K562 (cell line): ENCODE results near the gene KITLG. TPM values are rescaled to one million over a fixed set of nuclear protein-coding genes. Genes with fewer than 3 reads are reported as not detected.

Source experiments
- ATAC-seq: fragments of 200-7000 bp; cut with Tn5 transposase; 3 replicates; pipeline ENCODE4 v1.9.1; 2020; ENCODE audit warnings: moderate library complexity
- BruUV-seq: library from RNA; stranded (reverse); fragments of 400-500 nt; replicated peaks from 2 replicates; lab custom pipeline; 2021; lab: Mats Ljungman, UMichigan
- CTCF ChIA-PET: fragments of 300-600 bp; formaldehyde crosslinking; extraction: SDS; loops from one replicate; lab custom pipeline; 2021; ENCODE audit warnings: low intra/inter-chr PET ratio; lab: Yijun Ruan, JAX
- POLR2A ChIA-PET: fragments of 300-600, 350-650 bp; sonication (Branson Sonifier 250); formaldehyde crosslinking; extraction: SDS; loops from one replicate; lab custom pipeline; 2021; ENCODE audit warnings: antibody characterized with exemption, inconsistent platforms; lab: Yijun Ruan, JAX
- DNase-seq, 4 experiments: peaks; one replicate each; pipeline versions ENCODE4 v3.0.0 to v3.0.0-alpha.2; 2011 to 2018; ENCODE audit warnings: low spot score in 3 of 4, mixed read lengths in 3 of 4; ENCODE audit errors: extremely low read depth in 1 of 4
- FAIRE-seq: peaks from 2 replicates; lab custom pipeline; 2011; peaks lifted over from hg19 to GRCh38; lab: Jason Lieb, UNC
- H2AFZ ChIP-seq: 2 replicates; pipeline ENCODE4 v1.6.0; 2011; ENCODE audit warnings: low read depth, low read length, control low read depth, inconsistent platforms
- H3K27ac ChIP-seq: fragments of 200-600 bp; 3 replicates; pipeline ENCODE4 v1.8.0; 2011; ENCODE audit warnings: low read depth, mild to moderate bottlenecking, control low read depth, inconsistent platforms, low read length, moderate library complexity, mixed read lengths; ENCODE audit errors: extremely low read depth
- H3K27me3 ChIP-seq, 2 experiments: fragments of 300-600 bp in 1 of 2; 2 replicates in 1 of 2; 3 replicates in 1 of 2; pipeline versions ENCODE4 v1.6.0 to v1.8.0; 2011; ENCODE audit warnings: inconsistent platforms in 2 of 2, low read length in 2 of 2, mild to moderate bottlenecking in 1 of 2, mixed read lengths in 1 of 2, moderate library complexity in 1 of 2; ENCODE audit not compliant: control insufficient read depth in 2 of 2, insufficient read depth in 2 of 2
- H3K36me3 ChIP-seq: fragments of 300-600 bp; 3 replicates; pipeline ENCODE4 v1.8.0; 2011; ENCODE audit warnings: mild to moderate bottlenecking, low read length, inconsistent platforms; ENCODE audit not compliant: control insufficient read depth, insufficient read depth
- H3K4me1 ChIP-seq, 2 experiments: fragments of 200-600 bp in 1 of 2; replicated peaks in 1 of 2; 2 replicates in 1 of 2; 3 replicates in 1 of 2; pipeline versions ENCODE4 v1.5.1 to v1.8.0; 2011; ENCODE audit warnings: inconsistent platforms in 2 of 2, low read length in 2 of 2, mild to moderate bottlenecking in 1 of 2, mixed read lengths in 1 of 2, moderate library complexity in 1 of 2; ENCODE audit not compliant: control insufficient read depth in 2 of 2, insufficient read depth in 2 of 2
- H3K4me2 ChIP-seq: 2 replicates; pipeline ENCODE4 v1.6.1; 2011; ENCODE audit warnings: low read length, control low read depth, inconsistent platforms, mixed read lengths; ENCODE audit not compliant: insufficient read depth
- H3K4me3 ChIP-seq: fragments of 200-600 bp; sonication (generic), shearing (Covaris generic); 2 replicates; pipeline ENCODE4 v1.5.1; 2016; ENCODE audit warnings: control low read depth, inconsistent platforms
- H3K79me2 ChIP-seq: fragments of 200-600 bp; 3 replicates; pipeline ENCODE4 v1.8.0; 2011; ENCODE audit warnings: low read length, inconsistent platforms; ENCODE audit not compliant: control insufficient read depth, insufficient read depth
- H3K9ac ChIP-seq, 2 experiments: 2 replicates each; pipeline versions ENCODE4 v1.6.0 to v1.6.1; 2011; ENCODE audit warnings: low read depth in 2 of 2, low read length in 2 of 2, control low read depth in 1 of 2, inconsistent platforms in 1 of 2, mild to moderate bottlenecking in 1 of 2, mixed read lengths in 1 of 2; ENCODE audit not compliant: insufficient read depth in 1 of 2
- H3K9me1 ChIP-seq: one replicate; pipeline ENCODE4 v1.6.0; 2011; ENCODE audit warnings: inconsistent platforms, mild to moderate bottlenecking, low read length, moderate library complexity; ENCODE audit not compliant: control insufficient read depth, insufficient read depth
- H3K9me3 ChIP-seq: replicated peaks from 2 replicates; pipeline ENCODE4 v1.5.1; 2011; ENCODE audit warnings: low read depth, low read length, inconsistent platforms; ENCODE audit not compliant: control insufficient read depth, insufficient read depth
- H4K20me1 ChIP-seq: replicated peaks from 2 replicates; pipeline ENCODE4 v1.6.1; 2011; ENCODE audit warnings: low read length, inconsistent platforms, mixed read lengths; ENCODE audit not compliant: control insufficient read depth, insufficient read depth
- CGGBP1 ChIP-seq: fragments of 250-450 bp; sonication (Bioruptor Pico); IDR thresholded peaks from 2 replicates; pipeline ENCODE4 v1.9.0; 2021; ENCODE audit warnings: mild to moderate bottlenecking
- HMGN3 ChIP-seq: IDR thresholded peaks from 2 replicates; pipeline ENCODE4 v1.6.1; 2011; ENCODE audit warnings: borderline replicate concordance, low read depth, mild to moderate bottlenecking, mixed read lengths, low read length; ENCODE audit not compliant: insufficient read length; ENCODE audit errors: extremely low read depth
- PHF20 ChIP-seq: fragments of 450-650 bp; IDR thresholded peaks from 2 replicates; pipeline ENCODE4 v1.6.1; 2018; ENCODE audit not compliant: partially characterized antibody
- whole genome bisulfite sequencing: fragments of 100-300 bp; shearing (Covaris generic); methylation state at CpG from one replicate; pipeline ENCODE4 v1.1.6; 2016; ENCODE audit warnings: low coverage, mixed read lengths; ENCODE audit not compliant: insufficient coverage; ENCODE audit errors: missing lambda C conversion rate; 5-methylcytosine and 5-hydroxymethylcytosine counted together
- in situ Hi-C: fragments of 300-500 bp; cut with MboI; formaldehyde crosslinking; loops from 4 replicates; pipeline ENCODE4 v1.15.0; 2018; ENCODE audit warnings: inconsistent platforms, mixed read lengths
- intact Hi-C: fragments of 100-400 bp; cut with micrococcal nuclease; formaldehyde crosslinking; loops from 2 replicates; pipeline ENCODE4 v1.14.2; 2022
- polyA plus RNA-seq, 8 experiments: library from polyadenylated mRNA; depleted of rRNA in 4 of 8; stranded (reverse) in 5 of 8; unstranded in 3 of 8; fragments of >200 nt; fragmentation: Nextera tagmentation in 2 of 8; fragmentation: Illumina TruSeq in 1 of 8; extraction: Ambion mirVana in 2 of 8; extraction: Trizol in 1 of 8; gene quantifications; 2 replicates each; pipeline versions ENCODE4 v1.2.1 to v1.2.3, GENCODE V29; 2011 to 2014; ENCODE audit warnings: inconsistent platforms in 1 of 8, missing spikeins in 1 of 8
- total RNA-seq, 7 experiments: library from RNA; depleted of rRNA in 6 of 7; stranded (reverse); fragments of >200 nt in 6 of 7; fragmentation: Illumina TruSeq in 2 of 7; extraction: Trizol in 2 of 7; gene quantifications; 2 replicates each; pipeline versions ENCODE4 v1.2.1 to v1.2.3, GENCODE V29; 2011 to 2021; ENCODE audit warnings: low replicate concordance in 1 of 7
- TF ChIP-seq, protein P1 (sequence below): IDR thresholded peaks from 2 replicates; pipeline ENCODE4 v1.6.1; 2014; ENCODE audit warnings: antibody characterized with exemption
- TF ChIP-seq, protein P2 (sequence below), 3 experiments: fragments of 200-800 bp in 1 of 3; fragments of 250-450 bp in 1 of 3; fragments of 450-650 bp in 1 of 3; sonication (Bioruptor Pico) in 1 of 3; sonication (Bioruptor generic) in 1 of 3; formaldehyde crosslinking in 1 of 3; IDR thresholded peaks; 2 replicates each; pipeline versions ENCODE4 v1.6.1 to v1.8.0; 2016 to 2022; ENCODE audit warnings: mild to moderate bottlenecking in 2 of 3, missing genetic modification characterization in 2 of 3, missing compliant biosample characterization in 1 of 3, moderate library complexity in 1 of 3

The KITLG gene
- total and polyA plus RNA-seq, 9 of the 15 experiments (the other 6 are each of a cell fraction or from before 2014, with no cell fraction given): 0.04 to 0.09 (median 0.04) TPM; not detected in 6

- TF ChIP-seq, protein P1, sequence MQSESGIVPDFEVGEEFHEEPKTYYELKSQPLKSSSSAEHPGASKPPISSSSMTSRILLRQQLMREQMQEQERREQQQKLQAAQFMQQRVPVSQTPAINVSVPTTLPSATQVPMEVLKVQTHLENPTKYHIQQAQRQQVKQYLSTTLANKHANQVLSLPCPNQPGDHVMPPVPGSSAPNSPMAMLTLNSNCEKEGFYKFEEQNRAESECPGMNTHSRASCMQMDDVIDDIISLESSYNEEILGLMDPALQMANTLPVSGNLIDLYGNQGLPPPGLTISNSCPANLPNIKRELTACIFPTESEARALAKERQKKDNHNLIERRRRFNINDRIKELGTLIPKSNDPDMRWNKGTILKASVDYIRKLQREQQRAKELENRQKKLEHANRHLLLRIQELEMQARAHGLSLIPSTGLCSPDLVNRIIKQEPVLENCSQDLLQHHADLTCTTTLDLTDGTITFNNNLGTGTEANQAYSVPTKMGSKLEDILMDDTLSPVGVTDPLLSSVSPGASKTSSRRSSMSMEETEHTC: no peak
Observed at GRCh38 chr12:88503281-88503703, 77.0 kb downstream of the KITLG start (continued).

DNA sequence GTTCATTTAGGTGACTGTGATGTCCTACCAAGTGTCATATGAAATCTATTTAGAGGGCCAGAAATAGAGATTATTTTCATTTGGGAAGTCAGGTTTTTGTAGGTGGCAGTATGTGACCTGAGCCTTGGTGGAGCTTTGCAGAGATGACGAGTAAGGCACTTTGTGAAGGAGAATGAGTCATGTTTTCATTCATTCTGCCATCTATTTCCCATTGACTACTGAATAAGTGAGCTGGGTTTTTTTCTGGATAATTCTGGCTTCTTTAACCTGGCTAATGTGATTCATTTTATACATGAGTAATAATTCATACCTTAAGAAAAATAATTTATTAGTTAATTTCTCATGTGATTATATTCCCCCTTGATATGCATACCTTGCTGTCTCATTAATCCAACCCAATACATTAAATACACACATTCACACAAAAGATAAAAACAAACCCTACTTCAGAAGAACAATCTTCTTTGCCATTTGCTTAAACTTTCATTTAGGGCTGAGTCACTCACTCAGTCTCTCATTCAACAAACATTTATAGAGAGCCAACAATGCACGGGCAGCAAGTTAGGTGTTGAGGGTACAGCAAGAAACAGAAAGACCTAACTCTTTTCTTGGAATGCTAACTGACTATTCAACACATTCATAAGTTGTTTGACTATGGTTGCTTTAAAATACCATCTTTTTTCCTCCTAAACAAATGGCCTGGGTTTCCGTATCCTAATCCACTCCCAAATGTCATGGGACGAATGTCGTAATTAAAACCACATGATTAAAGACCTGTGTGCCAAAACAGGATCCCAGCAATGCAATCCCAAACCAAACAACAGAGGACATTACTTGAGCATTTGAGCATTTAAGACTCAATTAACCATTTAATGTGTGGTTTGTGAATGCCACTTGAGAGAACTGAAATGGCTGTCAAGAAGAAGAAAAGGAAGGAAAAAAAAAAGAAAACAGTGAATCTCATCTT lies 78.0 kb downstream of the KITLG start:
- TF ChIP-seq, protein P2, sequence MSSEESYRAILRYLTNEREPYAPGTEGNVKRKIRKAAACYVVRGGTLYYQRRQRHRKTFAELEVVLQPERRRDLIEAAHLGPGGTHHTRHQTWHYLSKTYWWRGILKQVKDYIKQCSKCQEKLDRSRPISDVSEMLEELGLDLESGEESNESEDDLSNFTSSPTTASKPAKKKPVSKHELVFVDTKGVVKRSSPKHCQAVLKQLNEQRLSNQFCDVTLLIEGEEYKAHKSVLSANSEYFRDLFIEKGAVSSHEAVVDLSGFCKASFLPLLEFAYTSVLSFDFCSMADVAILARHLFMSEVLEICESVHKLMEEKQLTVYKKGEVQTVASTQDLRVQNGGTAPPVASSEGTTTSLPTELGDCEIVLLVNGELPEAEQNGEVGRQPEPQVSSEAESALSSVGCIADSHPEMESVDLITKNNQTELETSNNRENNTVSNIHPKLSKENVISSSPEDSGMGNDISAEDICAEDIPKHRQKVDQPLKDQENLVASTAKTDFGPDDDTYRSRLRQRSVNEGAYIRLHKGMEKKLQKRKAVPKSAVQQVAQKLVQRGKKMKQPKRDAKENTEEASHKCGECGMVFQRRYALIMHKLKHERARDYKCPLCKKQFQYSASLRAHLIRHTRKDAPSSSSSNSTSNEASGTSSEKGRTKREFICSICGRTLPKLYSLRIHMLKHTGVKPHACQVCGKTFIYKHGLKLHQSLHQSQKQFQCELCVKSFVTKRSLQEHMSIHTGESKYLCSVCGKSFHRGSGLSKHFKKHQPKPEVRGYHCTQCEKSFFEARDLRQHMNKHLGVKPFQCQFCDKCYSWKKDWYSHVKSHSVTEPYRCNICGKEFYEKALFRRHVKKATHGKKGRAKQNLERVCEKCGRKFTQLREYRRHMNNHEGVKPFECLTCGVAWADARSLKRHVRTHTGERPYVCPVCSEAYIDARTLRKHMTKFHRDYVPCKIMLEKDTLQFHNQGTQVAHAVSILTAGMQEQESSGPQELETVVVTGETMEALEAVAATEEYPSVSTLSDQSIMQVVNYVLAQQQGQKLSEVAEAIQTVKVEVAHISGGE (CRISPR knock-in tag; IDR thresholded peaks at IDR 0.05): no peak
- TF ChIP-seq PHF20 (no peak), CGGBP1 (CRISPR knock-in tag) (no peak), HMGN3 (no peak)
- Histone ChIP-seq H3K4me1 (no peaks in the 10 kb centered on the region), H3K9ac (no peak overlapping the region), H3K4me3 (no peak overlapping the region), H3K27me3 (no peaks in the 10 kb centered on the region), H3K27ac (no peak overlapping the region), H3K79me2 (no peaks in the 10 kb centered on the region), H3K36me3 (no peaks in the 10 kb centered on the region), H3K9me3 (no peaks in the 10 kb centered on the region), H4K20me1 (no peaks in the 10 kb centered on the region), H2AFZ (no peak overlapping the region), H3K9me1 (no peaks in the 10 kb centered on the region), H3K4me2 (no peak overlapping the region)
- CTCF ChIA-PET: no interaction called here
- POLR2A ChIA-PET: no interaction called here
- in situ Hi-C loops: no loop called here
- FAIRE-seq (no peak), DNase-seq (no peak), ATAC-seq (no peak)
- 2% methylated on average over 5 of the region's 5 CpGs for WGBS
- intact Hi-C loops: no loop called here
- no TSS peak for BruUV-seq
